H1 (cell line): ENCODE results near the gene KCNK2.
"Not testable (repeated sequence)": the region's sequence is repeated elsewhere in the genome, so short reads cannot be mapped to it uniquely, and the experiment has no call there.

Source experiments
- EZH2 ChIP-seq: fragments of 200-600 bp; sonication (generic); IDR thresholded peaks from 2 replicates; pipeline ENCODE4 v1.7.1; 2012; ENCODE audit warnings: low read depth, mild to moderate bottlenecking, moderate library complexity, low read length, inconsistent platforms; ENCODE audit not compliant: severe bottlenecking
- FOSL1 ChIP-seq: IDR thresholded peaks from 2 replicates; pipeline ENCODE4 v1.6.1; 2011; ENCODE audit warnings: mild to moderate bottlenecking, low read depth, low read length, moderate library complexity; ENCODE audit not compliant: insufficient read depth
- GABPA ChIP-seq: IDR thresholded peaks from 2 replicates; pipeline ENCODE4 v1.6.1; 2011; ENCODE audit warnings: mild to moderate bottlenecking, low read length, moderate library complexity, borderline replicate concordance; ENCODE audit not compliant: insufficient read depth
- JUND ChIP-seq: IDR thresholded peaks from 2 replicates; pipeline ENCODE4 v1.6.1; 2011; ENCODE audit warnings: mild to moderate bottlenecking, improper control_type of control experiment, low read length
- KDM5A ChIP-seq: fragments of 200-600 bp; IDR thresholded peaks from 2 replicates; pipeline ENCODE4 v1.7.1; 2012; ENCODE audit warnings: mild to moderate bottlenecking, low read length, inconsistent platforms, mixed read lengths
- MAFK ChIP-seq: IDR thresholded peaks from 2 replicates; pipeline ENCODE4 v1.6.1; 2012; ENCODE audit warnings: low read depth, mild to moderate bottlenecking, improper control_type of control experiment, low read length
- POLR2AphosphoS5 ChIP-seq: IDR thresholded peaks from 2 replicates; pipeline ENCODE4 v1.6.1; 2011; ENCODE audit warnings: low read depth, low read length
- SP1 ChIP-seq: IDR thresholded peaks from 2 replicates; pipeline ENCODE4 v1.6.1; 2011; ENCODE audit warnings: low read depth, low read length
- TAF1 ChIP-seq: IDR thresholded peaks from 2 replicates; pipeline ENCODE4 v1.6.1; 2011; ENCODE audit warnings: mild to moderate bottlenecking, low read depth, low read length
- TAF7 ChIP-seq: optimal IDR thresholded peaks from 2 replicates; pipeline ENCODE3; 2011; ENCODE audit warnings: low read depth, mild to moderate bottlenecking, inconsistent platforms, low read length, moderate library complexity, borderline replicate concordance
- YY1 ChIP-seq: IDR thresholded peaks from 2 replicates; pipeline ENCODE4 v1.6.1; 2011; ENCODE audit warnings: low read depth, mild to moderate bottlenecking, low read length
- TF ChIP-seq, protein P1 (sequence below): IDR thresholded peaks from 2 replicates; pipeline ENCODE4 v1.6.1; 2011; ENCODE audit warnings: low read depth, mild to moderate bottlenecking, low read length; ENCODE audit not compliant: insufficient read depth
- TF ChIP-seq, protein P2 (sequence below), 3 experiments: IDR thresholded peaks; 1 replicate in 2 of 3; 2 replicates in 1 of 3; pipeline versions ENCODE4 v1.5.1 to v1.6.1; 2011; ENCODE audit warnings: low read length in 3 of 3, mild to moderate bottlenecking in 3 of 3, inconsistent platforms in 2 of 3, low read depth in 1 of 3, moderate library complexity in 1 of 3; ENCODE audit not compliant: insufficient read depth in 1 of 3; ENCODE audit errors: control extremely low read depth in 1 of 3
- TF ChIP-seq, protein P3 (sequence below): IDR thresholded peaks from 2 replicates; pipeline ENCODE4 v1.6.1; 2011; ENCODE audit warnings: low read length, improper control_type of control experiment

DNA sequence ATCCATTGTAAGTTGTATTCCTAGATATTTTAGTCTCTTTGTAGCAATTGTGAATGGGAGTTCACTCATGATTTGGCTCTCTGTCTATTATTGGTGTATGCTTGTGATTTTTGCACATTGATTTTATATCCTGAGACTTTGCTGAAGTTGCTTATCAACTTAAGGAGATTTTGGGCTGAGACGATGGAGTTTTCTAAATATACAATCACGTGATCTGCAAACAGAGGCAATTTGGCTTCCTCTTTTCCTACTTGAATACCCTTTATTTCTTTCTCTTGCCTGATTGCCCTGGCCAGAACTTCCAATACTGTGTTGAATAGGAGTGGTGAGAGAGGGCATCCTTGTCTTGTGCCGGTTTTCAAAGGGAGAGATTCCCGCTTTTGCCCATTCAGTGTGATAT, 80.6 kb downstream of the KCNK2 start:
- not testable (repeated sequence) for TF ChIP-seq POLR2AphosphoS5, EZH2, TAF1, FOSL1, GABPA, SP1, JUND, KDM5A, TAF7, MAFK, YY1
- TF ChIP-seq, protein P1, sequence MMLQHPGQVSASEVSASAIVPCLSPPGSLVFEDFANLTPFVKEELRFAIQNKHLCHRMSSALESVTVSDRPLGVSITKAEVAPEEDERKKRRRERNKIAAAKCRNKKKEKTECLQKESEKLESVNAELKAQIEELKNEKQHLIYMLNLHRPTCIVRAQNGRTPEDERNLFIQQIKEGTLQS = not testable (repeated sequence)
- TF ChIP-seq, protein P2, sequence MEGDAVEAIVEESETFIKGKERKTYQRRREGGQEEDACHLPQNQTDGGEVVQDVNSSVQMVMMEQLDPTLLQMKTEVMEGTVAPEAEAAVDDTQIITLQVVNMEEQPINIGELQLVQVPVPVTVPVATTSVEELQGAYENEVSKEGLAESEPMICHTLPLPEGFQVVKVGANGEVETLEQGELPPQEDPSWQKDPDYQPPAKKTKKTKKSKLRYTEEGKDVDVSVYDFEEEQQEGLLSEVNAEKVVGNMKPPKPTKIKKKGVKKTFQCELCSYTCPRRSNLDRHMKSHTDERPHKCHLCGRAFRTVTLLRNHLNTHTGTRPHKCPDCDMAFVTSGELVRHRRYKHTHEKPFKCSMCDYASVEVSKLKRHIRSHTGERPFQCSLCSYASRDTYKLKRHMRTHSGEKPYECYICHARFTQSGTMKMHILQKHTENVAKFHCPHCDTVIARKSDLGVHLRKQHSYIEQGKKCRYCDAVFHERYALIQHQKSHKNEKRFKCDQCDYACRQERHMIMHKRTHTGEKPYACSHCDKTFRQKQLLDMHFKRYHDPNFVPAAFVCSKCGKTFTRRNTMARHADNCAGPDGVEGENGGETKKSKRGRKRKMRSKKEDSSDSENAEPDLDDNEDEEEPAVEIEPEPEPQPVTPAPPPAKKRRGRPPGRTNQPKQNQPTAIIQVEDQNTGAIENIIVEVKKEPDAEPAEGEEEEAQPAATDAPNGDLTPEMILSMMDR (IDR thresholded peaks at IDR 0.05; ENCODE audit: control extremely low read depth in 1 of 3, insufficient read depth in 1 of 3, low read depth in 1 of 3, low read length in 3 of 3) = not testable (repeated sequence)
- TF ChIP-seq, protein P3, sequence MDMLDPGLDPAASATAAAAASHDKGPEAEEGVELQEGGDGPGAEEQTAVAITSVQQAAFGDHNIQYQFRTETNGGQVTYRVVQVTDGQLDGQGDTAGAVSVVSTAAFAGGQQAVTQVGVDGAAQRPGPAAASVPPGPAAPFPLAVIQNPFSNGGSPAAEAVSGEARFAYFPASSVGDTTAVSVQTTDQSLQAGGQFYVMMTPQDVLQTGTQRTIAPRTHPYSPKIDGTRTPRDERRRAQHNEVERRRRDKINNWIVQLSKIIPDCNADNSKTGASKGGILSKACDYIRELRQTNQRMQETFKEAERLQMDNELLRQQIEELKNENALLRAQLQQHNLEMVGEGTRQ = not testable (repeated sequence)
